Adipocyte (in vitro differentiated cells): Measurements from ENCODE around the gene KLK7.
"Not testable (repeated sequence)": the region's sequence is repeated elsewhere in the genome, so short reads cannot be mapped to it uniquely, and the experiment has no call there.

ENCODE experiments used
- DNase-seq: peaks from one replicate; pipeline ENCODE4 v3.0.0-alpha.2; 2015; ENCODE audit warnings: low read depth
- H3K27me3 ChIP-seq: replicated peaks from 2 replicates; pipeline ENCODE4 v1.7.0; 2013; ENCODE audit warnings: mild to moderate bottlenecking, low read length, moderate library complexity; ENCODE audit not compliant: control insufficient read depth, insufficient read depth
- H3K36me3 ChIP-seq: 2 replicates; pipeline ENCODE4 v1.7.0; 2013; ENCODE audit warnings: low read length, mild to moderate bottlenecking, moderate library complexity; ENCODE audit not compliant: control insufficient read depth, insufficient read depth, severe bottlenecking
- H3K4me1 ChIP-seq: 2 replicates; pipeline ENCODE4 v1.7.0; 2013; ENCODE audit warnings: mild to moderate bottlenecking, low read length, moderate library complexity; ENCODE audit not compliant: control insufficient read depth, insufficient read depth
- H3K4me3 ChIP-seq: 2 replicates; pipeline ENCODE4 v1.7.0; 2013; ENCODE audit warnings: mild to moderate bottlenecking, low read length, moderate library complexity
- H3K9ac ChIP-seq: 2 replicates; pipeline ENCODE4 v1.7.0; 2013; ENCODE audit warnings: mild to moderate bottlenecking, low read length, moderate library complexity
- H3K9me3 ChIP-seq: 2 replicates; pipeline ENCODE4 v1.7.0; 2013; ENCODE audit warnings: mild to moderate bottlenecking, low read length, moderate library complexity; ENCODE audit not compliant: control insufficient read depth

Gene KLK7

DNA sequence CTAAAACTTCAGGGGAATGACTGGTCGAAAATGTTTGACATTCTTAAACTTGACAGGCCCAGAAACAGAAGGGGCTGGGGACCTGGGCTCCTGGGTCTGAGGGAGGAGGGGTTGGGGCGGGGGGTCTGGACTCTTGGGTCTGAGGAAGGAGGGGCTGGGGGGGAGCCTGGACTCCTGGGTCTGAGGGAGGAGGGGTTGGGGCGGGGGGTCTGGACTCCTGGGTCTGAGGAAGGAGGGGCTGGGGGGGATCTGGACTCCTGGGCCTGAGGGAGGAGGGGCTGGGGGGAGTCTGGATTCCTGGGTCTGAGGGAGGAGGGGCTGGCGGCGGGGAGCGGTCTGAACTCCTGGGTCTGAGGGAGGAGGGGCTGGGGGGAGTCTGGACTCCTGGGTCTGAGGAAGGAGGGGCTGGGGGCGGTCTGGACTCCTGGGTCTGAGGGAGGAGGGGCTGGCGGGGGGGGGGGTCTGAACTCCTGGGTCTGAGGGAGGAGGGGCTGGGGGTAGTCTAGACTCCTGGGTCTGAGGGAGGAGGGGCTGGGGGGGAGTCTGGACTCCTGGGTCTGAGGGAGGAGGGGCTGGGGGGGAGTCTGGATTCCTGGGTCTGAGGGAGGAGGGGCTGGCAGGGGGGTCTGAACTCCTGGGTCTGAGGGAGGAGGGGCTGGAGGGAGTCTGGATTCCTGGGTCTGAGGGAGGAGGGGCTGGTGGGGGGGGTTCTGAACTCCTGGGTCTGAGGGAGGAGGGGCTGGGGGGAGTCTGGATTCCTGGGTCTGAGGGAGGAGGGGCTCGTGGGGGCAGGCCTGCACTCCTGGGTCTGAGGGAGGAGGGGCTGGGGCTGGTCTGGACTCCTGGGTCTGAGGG lies 8.8 kb downstream of the KLK7 start:
- peaks cover 29% of the 10 kb centered on the region for H3K27me3 ChIP-seq
- H3K4me1 ChIP-seq, result no peaks in the 10 kb centered on the region
- no peaks in the 10 kb centered on the region for H3K36me3 ChIP-seq
- H3K4me3 ChIP-seq, result no peak overlapping the region
- no peaks in the 10 kb centered on the region for H3K9me3 ChIP-seq
- no peak for DNase-seq
- no peak overlapping the region for H3K9ac ChIP-seq

DNA sequence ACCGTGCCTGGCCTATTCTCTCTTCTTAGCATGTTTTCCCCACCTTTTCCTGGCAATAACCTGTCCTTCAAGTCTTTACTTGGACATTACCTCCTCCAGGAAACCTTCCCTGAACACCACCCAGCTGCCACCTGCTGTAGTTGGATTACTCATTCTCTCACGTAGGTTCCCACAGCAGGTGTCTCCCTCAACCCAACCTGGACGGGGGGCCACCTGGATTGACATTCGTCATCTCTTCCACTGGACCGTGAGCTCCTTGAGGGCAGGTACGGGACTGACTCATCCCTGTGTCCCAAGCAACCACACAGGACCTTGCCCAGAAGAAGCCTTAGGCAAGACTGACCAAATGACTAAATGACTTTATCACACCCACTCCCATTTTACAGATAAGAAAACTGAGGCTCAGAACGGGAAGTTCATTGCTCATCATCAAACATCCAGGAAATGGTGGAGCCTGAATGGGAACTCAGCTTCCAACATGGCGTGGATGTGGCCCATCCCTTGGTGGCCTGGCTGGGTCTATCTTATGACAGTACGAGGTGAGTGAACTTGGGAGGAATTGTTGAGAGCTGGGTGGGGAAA lies 10.8 kb downstream of the KLK7 start:
- Histone ChIP-seq H3K9me3 (no peaks in the 10 kb centered on the region), H3K4me1 (no peaks in the 10 kb centered on the region), H3K36me3 (no peaks in the 10 kb centered on the region), H3K27me3 (peaks cover 27% of the 10 kb centered on the region), H3K4me3 (no peak overlapping the region), H3K9ac (no peak overlapping the region)
- no peak for DNase-seq

DNA sequence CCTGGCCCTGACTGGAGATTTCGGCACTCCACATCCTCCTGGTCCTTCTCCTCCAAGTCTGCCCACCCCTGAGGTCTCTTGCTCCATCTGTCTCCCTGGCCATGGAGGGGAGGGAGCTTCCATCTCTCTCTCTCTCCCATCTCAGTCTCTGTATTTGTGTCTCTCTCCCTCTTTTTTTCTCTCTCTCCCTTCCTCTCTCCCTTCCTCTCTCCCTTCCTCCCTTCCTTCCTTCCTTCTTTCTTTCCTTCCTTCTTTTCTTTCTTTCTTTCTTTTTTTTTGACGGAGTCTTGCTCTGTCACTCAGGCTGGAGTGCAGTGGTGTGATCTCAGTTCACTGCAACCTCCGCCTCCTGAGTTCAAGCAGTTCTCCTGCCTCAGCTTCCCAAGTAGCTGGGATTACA lies 13.9 kb downstream of the KLK7 start:
- H3K27me3 ChIP-seq, result peaks cover 25% of the 10 kb centered on the region
- not testable (repeated sequence) for H3K4me3 ChIP-seq, H3K4me1 ChIP-seq, H3K9me3 ChIP-seq, H3K36me3 ChIP-seq, DNase-seq, H3K9ac ChIP-seq

DNA sequence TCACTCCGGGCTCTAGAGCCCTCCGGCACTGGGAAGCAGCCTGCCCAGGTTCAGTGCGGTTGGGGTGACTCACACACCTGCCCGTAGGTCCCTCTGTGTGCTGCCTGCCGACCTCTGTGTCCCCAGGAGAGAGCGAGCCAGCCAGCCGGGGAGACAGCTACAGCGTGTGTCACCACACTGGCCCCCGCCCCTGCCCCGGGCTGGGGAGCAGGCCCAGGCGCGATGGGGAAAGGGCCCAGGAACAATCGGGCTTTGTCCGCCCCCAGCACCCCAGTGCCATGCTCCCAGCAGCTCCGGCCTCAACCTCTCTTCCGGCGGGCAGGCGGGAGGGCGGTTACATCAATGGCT lies 14.3 kb downstream of the KLK7 start, which contains the start of gene KLK6:
Gene KLK6 (minus strand): TSS at position 179 of the 348 bp plus-strand sequence. CDS start 1,487 bp downstream, outside the sequence.
- H3K4me3 ChIP-seq, result no peak within 1 kb of the TSS
- H3K4me1 ChIP-seq, result no peaks in the 10 kb centered on the region
- DNase-seq, result no peak
- peaks cover 25% of the 10 kb centered on the region for H3K27me3 ChIP-seq
- no peaks in the 10 kb centered on the region for H3K9me3 ChIP-seq
- H3K36me3 ChIP-seq, result no peaks in the 10 kb centered on the region
- H3K9ac ChIP-seq, result no peak within 1 kb of the TSS

DNA sequence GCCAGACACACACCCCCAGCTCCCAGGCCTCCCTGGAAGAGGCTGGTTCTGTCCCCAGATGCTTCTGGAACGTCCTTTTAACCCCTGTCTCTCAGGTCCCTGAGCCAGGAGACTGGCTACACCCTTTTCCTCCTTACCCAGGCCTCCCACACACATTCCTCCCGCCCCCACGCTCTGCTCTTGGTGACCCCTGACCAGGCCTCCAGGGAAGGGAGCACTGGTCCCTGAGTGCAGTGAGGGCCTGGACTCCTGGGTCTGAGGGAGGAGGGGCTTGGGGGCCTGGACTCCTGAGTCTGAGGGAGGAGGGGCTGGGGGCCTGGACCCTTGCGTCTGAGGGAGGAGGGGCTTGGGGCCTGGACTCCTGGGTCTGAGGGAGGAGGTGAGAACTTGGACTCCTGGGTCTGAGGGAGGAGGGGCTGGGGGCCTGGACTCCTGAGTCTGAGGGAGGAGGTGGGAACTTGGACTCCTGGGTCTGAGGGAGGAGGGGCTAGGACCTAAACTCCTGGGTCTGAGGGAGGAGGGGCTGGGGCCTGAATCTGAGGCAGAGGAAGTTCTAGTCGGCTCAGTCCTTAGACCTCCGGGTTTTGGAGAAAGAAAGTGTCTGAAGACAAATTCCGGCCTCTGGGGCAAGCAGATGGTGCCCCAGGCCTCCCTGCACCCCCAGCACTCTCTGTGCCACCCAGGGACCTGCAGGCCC lies 14.9 kb downstream of the KLK7 start:
- Histone ChIP-seq H3K9ac (no peak overlapping the region), H3K4me3 (no peak overlapping the region), H3K9me3 (no peaks in the 10 kb centered on the region), H3K36me3 (no peaks in the 10 kb centered on the region), H3K27me3 (peaks cover 25% of the 10 kb centered on the region), H3K4me1 (no peaks in the 10 kb centered on the region)
- no peak for DNase-seq

DNA sequence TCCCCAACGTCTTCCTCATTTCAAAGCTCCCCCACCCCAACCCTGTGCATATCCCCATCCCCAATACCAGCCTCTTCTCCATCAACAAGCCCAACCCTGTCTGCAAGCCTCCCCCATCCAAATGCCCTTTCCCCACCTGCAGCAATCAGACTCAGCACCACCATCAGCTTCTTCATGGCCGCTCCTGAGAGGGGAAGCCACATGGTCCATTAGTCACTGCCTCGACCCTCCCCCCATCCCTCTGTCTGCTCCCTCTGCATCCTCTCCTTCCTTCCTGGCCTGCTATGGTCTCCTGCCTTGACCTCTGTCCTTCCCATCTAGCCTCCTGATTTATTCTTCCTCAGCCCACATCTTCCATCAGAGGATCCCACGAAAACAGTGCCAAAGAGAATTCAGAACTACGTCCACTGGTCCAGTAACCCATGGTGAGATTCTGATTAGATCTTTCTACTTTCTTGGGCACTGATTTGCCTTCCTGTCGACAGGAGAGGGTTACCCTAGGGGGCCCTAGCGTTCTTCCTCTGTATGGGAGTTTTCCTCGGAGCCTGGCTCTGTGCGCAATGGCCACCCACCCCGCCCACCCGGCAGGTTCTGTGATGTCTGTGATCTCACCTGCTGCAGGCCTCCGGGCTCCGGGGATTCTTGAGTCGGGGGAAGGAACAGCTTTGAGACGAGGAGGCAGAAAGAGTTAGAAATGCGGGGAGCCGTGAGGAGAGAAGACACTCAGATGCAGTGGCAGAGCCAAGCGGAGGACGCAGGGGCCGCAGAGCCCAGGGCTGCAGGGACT lies 15.6 kb downstream of the KLK7 start:
- no peak for DNase-seq

DNA sequence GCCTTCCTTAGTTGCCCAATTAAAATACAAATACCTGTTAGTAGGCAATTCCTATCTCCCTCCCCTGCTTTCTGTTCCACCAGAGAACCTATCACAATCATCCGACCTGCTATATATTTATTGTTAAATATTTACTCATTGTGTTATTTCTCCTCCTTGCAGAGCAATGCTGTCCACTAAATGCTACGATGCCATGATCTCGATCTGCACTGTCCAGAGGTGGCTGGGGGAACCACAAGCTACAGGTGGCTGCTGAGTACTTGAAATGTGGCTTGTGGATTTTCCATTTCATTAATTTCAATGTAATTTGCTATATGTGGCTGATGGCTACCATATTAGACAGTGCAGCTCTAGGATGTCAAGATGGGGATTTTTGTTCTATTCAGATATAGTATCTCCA lies 19.5 kb downstream of the KLK7 start:
- Histone ChIP-seq H3K36me3 (no peaks in the 10 kb centered on the region), H3K9me3 (no peaks in the 10 kb centered on the region), H3K9ac (no peak overlapping the region), H3K4me1 (no peaks in the 10 kb centered on the region), H3K27me3 (peaks cover 13% of the 10 kb centered on the region), H3K4me3 (no peak overlapping the region)
- no peak for DNase-seq

More for the DNA sequence above, 15.6 kb downstream of the KLK7 start:
- Histone ChIP-seq H3K9me3 (no peaks in the 10 kb centered on the region), H3K27me3 (peaks cover 25% of the 10 kb centered on the region), H3K4me3 (no peak overlapping the region), H3K9ac (no peak overlapping the region), H3K4me1 (no peaks in the 10 kb centered on the region), H3K36me3 (no peaks in the 10 kb centered on the region)

DNA sequence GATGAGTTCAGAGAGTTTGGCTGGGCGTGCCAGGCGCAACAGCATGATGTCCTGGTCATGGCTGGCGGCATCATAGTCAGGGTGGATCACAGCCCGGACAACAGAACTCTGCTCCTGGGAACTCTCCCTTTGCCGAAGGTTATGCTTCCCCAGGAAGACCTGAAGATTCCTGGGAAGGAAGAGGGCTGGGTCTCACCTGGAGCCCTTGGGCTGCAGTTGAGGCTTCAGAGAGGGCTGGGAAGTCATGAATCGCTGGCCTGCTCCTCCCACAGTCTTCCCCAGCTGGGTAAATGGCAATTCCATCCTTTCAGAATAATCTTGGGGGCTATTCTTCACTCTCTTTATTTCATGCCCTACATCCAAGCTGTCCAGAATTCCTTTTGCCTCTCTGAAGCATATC lies 20.3 kb downstream of the KLK7 start:
- H3K9ac ChIP-seq, result no peak overlapping the region
- H3K36me3 ChIP-seq, result no peaks in the 10 kb centered on the region
- DNase-seq, result no peak
- no peaks in the 10 kb centered on the region for H3K9me3 ChIP-seq
- no peaks in the 10 kb centered on the region for H3K4me1 ChIP-seq
- peaks cover 13% of the 10 kb centered on the region for H3K27me3 ChIP-seq
- H3K4me3 ChIP-seq, result no peak overlapping the region

DNA sequence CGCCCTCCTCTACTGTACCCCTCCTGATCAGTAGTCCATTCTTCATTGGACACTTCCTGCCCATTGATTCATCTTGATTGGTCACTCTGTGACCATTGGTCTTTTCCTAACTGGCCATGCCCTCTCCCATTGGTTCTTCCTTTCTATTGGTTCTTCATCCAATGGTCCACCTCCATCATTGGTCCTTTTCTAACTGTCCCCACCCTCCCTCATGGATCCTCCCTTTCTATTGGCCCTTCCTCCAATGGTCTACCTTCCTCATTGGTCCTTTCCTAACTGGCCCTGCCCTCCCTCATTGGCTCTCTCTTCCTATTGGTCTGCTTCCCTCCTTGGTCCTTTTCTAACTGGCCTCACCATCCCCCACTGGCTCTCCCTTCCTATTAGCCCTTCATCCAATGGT lies 21.5 kb downstream of the KLK7 start:
- H3K36me3 ChIP-seq, result no peaks in the 10 kb centered on the region
- H3K9ac ChIP-seq, result no peak overlapping the region
- no peaks in the 10 kb centered on the region for H3K4me1 ChIP-seq
- H3K4me3 ChIP-seq, result no peak overlapping the region
- H3K27me3 ChIP-seq, result peaks cover 16% of the 10 kb centered on the region
- H3K9me3 ChIP-seq, result no peaks in the 10 kb centered on the region
- no peak for DNase-seq

DNA sequence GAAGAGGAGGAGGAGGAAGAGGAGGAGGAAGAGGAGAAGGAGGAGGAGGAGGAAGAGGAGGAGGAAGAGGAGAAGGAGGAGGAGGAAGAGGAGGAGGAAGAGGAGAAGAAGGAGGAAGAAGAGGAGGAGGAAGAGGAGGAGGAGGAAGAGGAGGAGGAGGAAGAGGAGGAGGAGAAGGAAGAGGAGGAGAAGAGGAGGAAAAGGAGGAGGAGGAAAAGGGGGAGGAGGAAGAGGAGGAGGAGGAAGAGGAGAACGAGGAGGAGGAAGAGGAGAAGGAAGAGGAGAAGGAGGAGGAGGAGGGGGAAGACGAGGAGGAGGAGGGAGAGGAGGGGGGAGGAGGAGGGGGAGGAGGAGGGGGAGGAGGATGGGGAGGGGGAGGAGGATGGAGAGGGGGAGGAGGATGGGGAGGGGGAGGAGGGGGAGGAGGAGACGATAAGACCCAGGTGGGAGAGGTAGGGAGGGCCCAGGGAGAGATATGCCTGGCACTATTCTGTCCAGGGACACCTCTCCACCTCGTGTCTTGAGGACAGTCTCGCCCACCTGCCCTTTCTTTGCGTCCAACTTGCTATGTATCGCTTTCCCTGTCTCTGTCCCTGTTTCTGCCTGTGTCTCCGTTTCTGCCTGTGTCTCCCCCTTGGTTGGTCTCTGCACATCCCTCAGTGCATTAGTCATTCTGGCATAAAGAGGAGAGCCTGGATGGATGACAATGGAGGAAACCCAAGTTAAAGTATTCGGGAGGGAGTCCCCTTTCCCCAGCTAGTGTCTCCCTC lies 23.8 kb downstream of the KLK7 start:
- Histone ChIP-seq H3K9me3 (no peaks in the 10 kb centered on the region), H3K27me3 (peaks cover 10% of the 10 kb centered on the region), H3K36me3 (no peaks in the 10 kb centered on the region), H3K4me1 (no peaks in the 10 kb centered on the region), H3K4me3 (no peak overlapping the region), H3K9ac (no peak overlapping the region)
- DNase-seq, result no peak
